Body of pancreas (tissue), 4 donors: ENCODE measurements around the gene TASL. TPM values are rescaled to one million over a fixed set of nuclear protein-coding genes. Genes with fewer than 3 reads are reported as not detected.

Experiments used
- ATAC-seq: fragments of 150-250 bp; one replicate; pipeline ENCODE4 v1.9.1; 2016
- DNase-seq, 4 donors: peaks; one replicate each; pipeline ENCODE4 v3.0.0-alpha.2; 2019
- H3K27ac ChIP-seq, 4 donors: fragments of 200-600 bp; sonication (generic); 1 replicate in 3 of 4; 2 replicates in 1 of 4; pipeline versions ENCODE4 v1.5.1 to v1.6.1; 2016 to 2019; ENCODE audit warnings: mild to moderate bottlenecking in 1 of 4, mixed read lengths in 1 of 4, moderate library complexity in 1 of 4
- H3K27me3 ChIP-seq, 2 donors: fragments of 200-600 bp; sonication (generic); one replicate each; pipeline ENCODE4 v1.6.0; 2016; ENCODE audit warnings: mild to moderate bottlenecking in 1 of 2
- H3K36me3 ChIP-seq, 2 donors: fragments of 200-600 bp; sonication (generic); replicated peaks in 1 of 2; 2 replicates each; pipeline ENCODE4 v1.5.1; 2016; ENCODE audit warnings: low read depth in 2 of 2; ENCODE audit not compliant: insufficient read depth in 1 of 2
- H3K4me1 ChIP-seq: fragments of 200-600 bp; sonication (generic); one replicate; pipeline ENCODE4 v1.6.0; 2016
- H3K4me3 ChIP-seq, 2 donors: fragments of 200-600 bp; sonication (generic); 1 replicate in 1 of 2; 2 replicates in 1 of 2; pipeline ENCODE4 v1.5.1; 2016 to 2019
- H3K9me3 ChIP-seq, 3 donors: fragments of 200-600 bp; sonication (generic); 1 replicate in 2 of 3; 2 replicates in 1 of 3; pipeline ENCODE4 v1.5.1; 2016
- POLR2A ChIP-seq, 3 donors: fragments of 450-650 bp; IDR thresholded peaks; one replicate each; pipeline ENCODE4 v1.6.1; 2016; ENCODE audit warnings: antibody characterized with exemption in 3 of 3, mild to moderate bottlenecking in 2 of 3
- WGBS, 2 donors: methylation state at CpG; one replicate each; pipeline ENCODE4 v1.1.5; 2017; 5-methylcytosine and 5-hydroxymethylcytosine counted together
- intact Hi-C: fragments of 100-400 bp; cut with DNase I; formaldehyde crosslinking; loops from one replicate; pipeline ENCODE4 v1.15.1; 2023
- total RNA-seq, 2 donors: library from RNA; depleted of rRNA; stranded (reverse); fragments of >200 nt; gene quantifications; one replicate each; pipeline ENCODE4 v1.1.0, GENCODE V29; 2016
- TF ChIP-seq, protein P1 (sequence below), 7 experiments: fragments of 450-650 bp in 4 of 7; fragments of 200-600 bp in 3 of 7; sonication (generic) in 3 of 7; IDR thresholded peaks; one replicate each; pipeline ENCODE4 v1.5.1; 2016 to 2019; ENCODE audit warnings: antibody characterized with exemption in 7 of 7

The TASL gene
- total RNA-seq, 2 donors from 2014 or later, result 0.26 TPM; not detected in 1

DNA sequence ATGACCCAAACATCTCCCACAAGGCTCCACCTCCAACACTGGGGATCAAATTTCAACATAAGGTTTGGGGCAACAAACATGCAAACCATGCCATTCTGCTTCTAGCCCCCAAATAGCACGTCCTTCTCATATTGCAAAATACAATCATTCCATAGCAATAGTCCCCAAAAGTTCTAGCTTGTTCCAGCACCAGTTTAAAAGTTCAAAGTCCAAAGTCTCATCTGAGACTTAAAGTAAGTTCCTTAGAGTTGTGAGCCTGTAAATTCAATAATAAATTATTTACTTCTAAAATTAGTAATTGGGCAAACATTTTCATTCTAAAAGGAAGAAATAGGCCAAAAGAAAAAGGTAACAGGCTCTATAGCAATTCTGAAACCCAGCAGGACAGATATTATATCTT lies 8.9 kb upstream of the TASL start:
- Histone ChIP-seq H3K27me3 (no peaks in the 10 kb centered on the region), H3K36me3 (no peaks in the 10 kb centered on the region), H3K4me1 (no peaks in the 10 kb centered on the region), H3K4me3 (no peak overlapping the region), H3K9me3 (no peaks in the 10 kb centered on the region), H3K27ac (no peak overlapping the region)
- ATAC-seq (no peak), DNase-seq (no peak)
- intact Hi-C loops, result no loop called here
- TF ChIP-seq, protein P1, sequence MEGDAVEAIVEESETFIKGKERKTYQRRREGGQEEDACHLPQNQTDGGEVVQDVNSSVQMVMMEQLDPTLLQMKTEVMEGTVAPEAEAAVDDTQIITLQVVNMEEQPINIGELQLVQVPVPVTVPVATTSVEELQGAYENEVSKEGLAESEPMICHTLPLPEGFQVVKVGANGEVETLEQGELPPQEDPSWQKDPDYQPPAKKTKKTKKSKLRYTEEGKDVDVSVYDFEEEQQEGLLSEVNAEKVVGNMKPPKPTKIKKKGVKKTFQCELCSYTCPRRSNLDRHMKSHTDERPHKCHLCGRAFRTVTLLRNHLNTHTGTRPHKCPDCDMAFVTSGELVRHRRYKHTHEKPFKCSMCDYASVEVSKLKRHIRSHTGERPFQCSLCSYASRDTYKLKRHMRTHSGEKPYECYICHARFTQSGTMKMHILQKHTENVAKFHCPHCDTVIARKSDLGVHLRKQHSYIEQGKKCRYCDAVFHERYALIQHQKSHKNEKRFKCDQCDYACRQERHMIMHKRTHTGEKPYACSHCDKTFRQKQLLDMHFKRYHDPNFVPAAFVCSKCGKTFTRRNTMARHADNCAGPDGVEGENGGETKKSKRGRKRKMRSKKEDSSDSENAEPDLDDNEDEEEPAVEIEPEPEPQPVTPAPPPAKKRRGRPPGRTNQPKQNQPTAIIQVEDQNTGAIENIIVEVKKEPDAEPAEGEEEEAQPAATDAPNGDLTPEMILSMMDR (IDR thresholded peaks at IDR 0.05), result no peak
- no peak for TF ChIP-seq POLR2A (IDR thresholded peaks at IDR 0.05)
- WGBS, 2 donors, result 43 to 67% methylated on average over 1 of the region's 1 CpG

DNA sequence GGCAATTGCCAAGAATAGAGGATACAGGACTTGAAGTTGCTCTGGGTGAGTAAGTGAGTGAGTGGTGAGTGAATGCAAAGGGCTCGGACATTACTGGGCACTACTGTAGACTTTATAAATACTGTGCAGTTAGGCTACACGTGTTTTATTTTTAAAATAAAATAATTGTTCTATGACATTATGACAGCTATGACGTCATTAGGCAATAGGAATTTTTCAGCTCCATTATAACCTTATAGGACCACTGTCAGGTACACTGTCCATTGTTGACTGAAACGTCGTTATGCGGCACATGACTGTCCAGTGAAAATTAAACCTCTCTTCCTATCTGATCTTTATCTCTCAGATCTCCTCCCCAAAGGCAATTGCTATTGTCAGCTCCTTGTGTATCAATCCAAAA lies 5.1 kb upstream of the TASL start:
- 74 to 85% methylated on average over 6 of the region's 6 CpGs for WGBS, 2 donors
- H3K9me3 ChIP-seq, result no peaks in the 10 kb centered on the region
- no peaks in the 10 kb centered on the region for H3K27me3 ChIP-seq
- no peaks in the 10 kb centered on the region for H3K4me1 ChIP-seq
- ATAC-seq (no peak), DNase-seq (no peak)
- no peaks in the 10 kb centered on the region for H3K36me3 ChIP-seq
- H3K27ac ChIP-seq, result no peak overlapping the region
- no peak overlapping the region for H3K4me3 ChIP-seq
- intact Hi-C loops, result no loop called here
- TF ChIP-seq, protein P1 (IDR thresholded peaks at IDR 0.05), result no peak
- TF ChIP-seq POLR2A (IDR thresholded peaks at IDR 0.05), result no peak

DNA sequence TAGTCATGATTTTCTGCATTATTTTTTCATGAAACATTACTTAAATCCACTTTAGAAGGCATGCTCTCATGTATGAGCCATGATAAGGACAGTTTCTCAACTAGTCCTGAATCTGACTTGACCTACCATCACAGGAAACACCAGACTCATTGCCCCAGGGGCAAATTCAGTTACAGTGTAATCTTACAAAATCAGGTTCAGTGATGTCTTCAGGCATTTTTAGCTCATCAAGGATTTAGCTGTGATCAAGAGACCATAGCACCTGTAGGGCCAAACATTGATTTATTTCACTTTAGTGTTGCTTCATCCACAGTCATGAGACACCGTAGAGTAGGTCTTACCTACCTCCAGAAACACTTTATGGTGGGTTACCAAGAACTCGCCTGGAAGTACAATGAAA lies 3.1 kb upstream of the TASL start:
- H3K36me3 ChIP-seq, result no peaks in the 10 kb centered on the region
- H3K4me3 ChIP-seq, result no peak overlapping the region
- H3K9me3 ChIP-seq, result no peaks in the 10 kb centered on the region
- TF ChIP-seq, protein P1 (IDR thresholded peaks at IDR 0.05), result no peak
- TF ChIP-seq POLR2A (IDR thresholded peaks at IDR 0.05), result no peak
- H3K27me3 ChIP-seq, result no peaks in the 10 kb centered on the region
- H3K27ac ChIP-seq, result no peak overlapping the region
- intact Hi-C loops, result no loop called here
- ATAC-seq, result no peak
- no peak for DNase-seq
- 79 to 87% methylated on average over 2 of the region's 2 CpGs for WGBS, 2 donors
- no peaks in the 10 kb centered on the region for H3K4me1 ChIP-seq

DNA sequence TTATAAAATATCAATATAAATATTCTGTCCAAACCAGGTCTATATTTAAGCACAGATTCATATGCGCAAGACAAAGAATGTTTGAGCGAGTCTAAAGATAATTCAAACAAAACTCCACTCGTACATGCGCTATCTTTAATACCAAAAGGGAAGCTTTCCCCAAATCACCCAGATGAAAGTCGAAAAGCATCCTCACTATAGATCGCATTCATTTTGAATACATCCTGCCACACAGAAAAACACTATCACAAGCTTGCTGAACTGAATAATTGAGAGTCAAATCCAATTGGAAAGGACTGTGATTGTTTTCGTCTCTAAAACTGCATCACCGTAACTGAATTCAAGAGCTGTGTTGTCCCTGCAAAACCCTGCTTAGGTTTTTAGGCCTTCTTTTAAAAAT lies 685 bp downstream of the TASL start:
- Histone ChIP-seq H3K9me3 (no peaks in the 10 kb centered on the region), H3K4me1 (no peaks in the 10 kb centered on the region), H3K27ac (peak overlapping the region in 1 of 4 donors; percentile 44), H3K27me3 (no peaks in the 10 kb centered on the region), H3K36me3 (no peaks in the 10 kb centered on the region), H3K4me3 (no peak overlapping the region)
- TF ChIP-seq, protein P1 (IDR thresholded peaks at IDR 0.05), result no peak
- TF ChIP-seq POLR2A (IDR thresholded peaks at IDR 0.05), result no peak
- 72 to 82% methylated on average over 8 of the region's 8 CpGs for WGBS, 2 donors
- intact Hi-C loops, result no loop called here
- ATAC-seq (no peak), DNase-seq (no peak)

DNA sequence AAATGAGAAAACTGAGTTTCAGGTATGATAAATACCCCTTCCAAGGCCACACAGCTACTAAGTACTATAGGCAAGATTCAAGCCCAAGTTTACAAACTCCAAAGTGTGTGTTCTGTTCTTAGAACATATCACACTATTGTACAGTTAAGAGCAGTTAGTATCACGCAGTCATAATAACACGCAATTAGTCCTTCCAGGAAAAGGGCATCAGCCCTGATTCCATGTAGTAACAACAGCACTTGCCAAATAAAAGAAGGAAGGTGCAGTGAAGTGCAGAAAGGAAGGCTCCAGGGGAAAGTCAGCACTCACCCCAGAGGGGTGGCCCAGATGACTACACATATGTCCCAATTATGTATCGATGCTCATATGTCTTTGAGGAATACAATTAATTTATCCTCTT lies 4.4 kb downstream of the TASL start:
- Histone ChIP-seq H3K4me1 (no peaks in the 10 kb centered on the region), H3K36me3 (no peaks in the 10 kb centered on the region), H3K27ac (peak overlapping the region in 1 of 4 donors; percentile 47), H3K27me3 (no peaks in the 10 kb centered on the region), H3K9me3 (no peaks in the 10 kb centered on the region), H3K4me3 (no peak overlapping the region)
- intact Hi-C loops, result no loop called here
- DNase-seq, result no peak
- no peak for TF ChIP-seq POLR2A (IDR thresholded peaks at IDR 0.05)
- TF ChIP-seq, protein P1 (IDR thresholded peaks at IDR 0.05), result no peak
- ATAC-seq, result no peak
- WGBS, 2 donors, result 78 to 88% methylated on average over 3 of the region's 3 CpGs
